HG03354 (cell line): ENCODE data around the gene RHOXF2.
"Not testable (repeated sequence)": the region's sequence is repeated elsewhere in the genome, so short reads cannot be mapped to it uniquely, and the experiment has no call there.

Experiments
- ATAC-seq: cut with Tn5 transposase; IDR thresholded peaks from one replicate; pipeline ENCODE4 v1.9.1; 2021; ENCODE audit warnings: mild to moderate bottlenecking; ENCODE audit not compliant: unreplicated experiment, poor library complexity, severe bottlenecking

The RHOXF2 gene, protein sequence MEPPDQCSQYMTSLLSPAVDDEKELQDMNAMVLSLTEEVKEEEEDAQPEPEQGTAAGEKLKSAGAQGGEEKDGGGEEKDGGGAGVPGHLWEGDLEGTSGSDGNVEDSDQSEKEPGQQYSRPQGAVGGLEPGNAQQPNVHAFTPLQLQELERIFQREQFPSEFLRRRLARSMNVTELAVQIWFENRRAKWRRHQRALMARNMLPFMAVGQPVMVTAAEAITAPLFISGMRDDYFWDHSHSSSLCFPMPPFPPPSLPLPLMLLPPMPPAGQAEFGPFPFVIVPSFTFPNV

DNA sequence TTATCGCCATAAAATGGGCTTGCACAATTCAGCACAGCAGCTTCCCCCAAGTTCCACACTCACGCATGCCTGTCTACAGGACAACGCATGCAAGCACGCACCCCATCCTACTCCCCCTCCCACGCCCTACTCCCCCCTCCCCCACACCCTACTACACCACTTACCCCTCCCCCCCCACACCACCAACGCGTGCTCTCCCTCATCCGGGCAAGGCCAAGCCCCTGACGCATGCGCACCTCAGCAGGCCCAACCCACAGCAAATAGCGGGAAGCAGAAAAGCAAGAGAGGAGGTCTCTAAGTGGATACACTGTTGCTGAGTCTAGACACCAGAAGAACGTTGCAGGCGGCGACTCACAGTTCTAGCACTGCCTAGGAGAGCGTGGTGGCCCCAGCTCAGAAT, at the start of gene RHOXF2:
TSS of gene RHOXF2 (plus strand) at position 301 of the 400 bp plus-strand sequence. CDS start 138 bp downstream, outside the sequence.
- ATAC-seq = not testable (repeated sequence)

DNA sequence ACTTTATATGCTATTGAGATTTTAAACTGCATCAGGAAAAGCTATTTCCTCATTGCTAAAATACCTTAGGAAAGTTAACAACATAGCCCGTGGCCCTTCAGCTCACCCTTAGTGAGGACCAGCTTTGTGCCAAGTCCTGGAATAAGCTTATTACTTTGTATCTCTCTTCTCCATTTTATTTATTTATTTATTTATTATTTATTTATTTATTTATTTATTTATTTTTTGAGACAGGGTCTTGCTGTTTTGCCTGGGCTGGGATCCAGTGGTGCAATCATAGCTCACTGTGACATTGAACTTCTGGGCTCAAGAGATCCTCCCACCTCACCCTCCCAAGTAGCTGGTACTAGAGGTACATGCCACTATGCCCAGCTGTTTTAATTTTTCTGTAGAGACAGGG, 49.0 kb upstream of the RHOXF2 start:
- no peak for ATAC-seq

DNA sequence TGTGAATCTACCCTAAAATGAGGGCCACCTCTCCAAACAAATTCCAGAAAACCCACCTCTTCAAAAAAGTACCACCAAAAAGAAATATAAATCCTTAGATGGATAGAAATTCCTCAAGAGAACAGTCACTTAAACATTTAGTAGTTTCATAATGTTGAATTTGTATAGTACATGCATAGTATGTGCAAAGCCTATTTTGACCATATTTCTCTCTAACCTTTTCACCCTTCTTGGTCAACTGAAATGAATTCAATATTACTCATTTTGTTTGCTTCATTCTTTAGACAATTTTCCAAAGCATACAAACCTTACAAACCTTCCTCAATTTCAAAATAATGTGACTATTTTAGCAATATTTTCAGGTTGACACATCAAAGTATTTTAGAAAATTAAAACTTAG, 46.8 kb upstream of the RHOXF2 start:
- no peak for ATAC-seq

DNA sequence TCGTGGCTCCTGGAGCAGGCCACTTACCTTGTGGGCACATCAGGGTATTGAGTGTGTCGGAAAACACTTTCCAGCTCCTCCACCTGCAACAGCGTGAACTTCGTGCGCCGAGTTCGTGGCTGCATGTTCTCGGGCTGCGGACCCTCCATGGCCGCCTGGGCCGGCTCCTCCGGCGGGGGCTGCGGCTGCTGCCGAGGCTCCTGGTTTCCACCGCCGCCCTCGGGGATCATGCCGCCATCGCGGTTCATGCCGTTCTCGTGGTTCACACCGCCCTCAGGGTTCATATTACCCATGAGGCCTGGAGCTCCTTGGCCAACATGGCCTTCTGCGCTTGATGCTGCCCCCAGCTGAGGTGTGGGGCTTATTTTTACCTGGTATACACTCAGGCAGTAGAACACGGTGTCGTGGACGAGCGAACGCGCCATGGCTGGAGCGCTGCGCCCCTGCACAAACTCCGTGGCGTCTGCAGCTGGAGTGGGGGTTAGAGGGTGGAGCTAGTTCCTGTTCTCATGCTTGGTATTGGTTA, 42.9 kb upstream of the RHOXF2 start, which contains the start of gene RHOXF1:
TSS of gene RHOXF1 (minus strand) at position 476 of the 526 bp plus-strand sequence. CDS start at position 425, 51 bp downstream.
- no peak for ATAC-seq

DNA sequence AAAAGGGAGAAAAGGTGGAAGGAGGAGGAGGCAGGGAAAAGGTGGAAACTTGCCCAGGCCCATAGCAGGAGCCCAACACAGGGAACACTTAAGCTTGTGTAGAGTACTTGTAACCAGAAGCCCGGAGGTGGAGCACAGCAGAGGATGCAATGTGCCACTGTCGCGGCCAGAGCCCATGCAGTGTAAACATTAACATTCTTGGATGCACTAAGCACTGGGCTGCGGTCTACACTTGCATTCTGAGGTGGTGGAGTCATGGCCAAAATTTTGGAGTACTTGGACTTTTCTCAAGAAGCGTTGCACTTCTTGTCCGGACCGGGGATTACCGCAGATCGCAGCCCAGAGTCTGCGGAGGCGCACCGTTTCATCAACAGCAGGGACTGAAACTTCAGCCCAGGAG, 38.2 kb upstream of the RHOXF2 start:
- no peak for ATAC-seq

DNA sequence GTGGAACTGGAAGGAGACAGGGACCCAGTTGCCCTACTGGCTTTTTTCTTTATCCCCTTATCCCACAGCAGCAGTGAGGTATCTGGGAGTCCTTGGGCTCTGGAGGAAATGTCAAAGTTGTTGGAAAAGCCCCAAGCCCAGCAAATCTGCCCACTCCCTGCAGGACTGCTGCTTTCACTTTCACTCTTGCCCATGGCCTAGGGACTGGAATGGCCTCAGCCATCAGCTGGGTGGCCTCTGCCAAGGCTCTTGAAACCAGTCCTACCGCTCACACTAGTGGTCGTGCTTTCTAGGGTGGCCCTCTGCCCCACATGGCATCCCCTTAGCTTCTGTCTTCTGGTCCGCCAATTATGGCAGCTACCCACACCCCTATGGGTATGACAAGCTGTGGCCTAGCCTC, 33.0 kb upstream of the RHOXF2 start:
- no peak for ATAC-seq

DNA sequence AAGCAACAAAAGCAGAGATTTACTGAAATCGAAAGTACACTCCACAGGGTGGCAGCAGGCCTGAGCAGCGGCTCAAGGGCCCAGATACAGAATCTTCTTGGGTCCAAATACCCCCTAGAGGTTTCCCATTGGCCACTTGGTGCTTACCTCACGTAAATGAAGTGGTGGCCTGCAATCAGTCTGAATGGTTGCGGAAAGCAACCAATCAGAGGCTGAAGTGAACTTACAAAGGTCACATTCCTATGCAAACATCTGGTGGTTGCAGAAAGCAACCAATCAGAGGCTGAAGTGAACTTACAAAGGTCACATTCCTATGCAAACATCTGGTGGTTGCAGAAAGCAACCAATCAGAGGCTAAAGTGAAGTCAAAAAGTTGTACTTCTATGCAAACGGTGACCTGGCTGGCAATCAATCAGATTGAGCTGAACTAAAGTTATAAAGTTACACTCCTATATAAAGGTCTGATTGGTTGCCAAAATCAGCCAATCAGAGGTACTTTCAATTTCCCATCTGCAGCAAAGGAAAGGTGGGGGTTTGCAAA, 30.0 kb upstream of the RHOXF2 start:
- not testable (repeated sequence) for ATAC-seq

DNA sequence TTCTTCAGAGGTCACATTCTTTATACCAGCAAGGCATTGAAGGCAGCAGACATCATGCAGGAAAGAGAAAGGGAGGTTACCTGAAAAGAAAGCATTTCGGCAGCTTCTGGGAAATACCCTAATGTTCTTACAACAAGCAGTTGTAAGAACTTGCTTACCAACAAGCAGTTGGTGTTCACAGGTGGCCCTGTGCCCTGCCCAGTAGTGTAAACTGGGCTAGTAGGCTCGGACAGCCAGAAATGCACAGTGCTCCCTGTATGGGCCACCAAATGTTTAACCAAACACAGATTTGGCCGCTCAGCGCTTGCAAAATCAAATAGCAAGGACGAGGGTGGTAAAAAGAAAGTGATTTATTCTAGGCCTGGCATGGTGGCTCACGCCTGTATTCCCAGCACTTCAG, 22.3 kb upstream of the RHOXF2 start:
- no peak for ATAC-seq

DNA sequence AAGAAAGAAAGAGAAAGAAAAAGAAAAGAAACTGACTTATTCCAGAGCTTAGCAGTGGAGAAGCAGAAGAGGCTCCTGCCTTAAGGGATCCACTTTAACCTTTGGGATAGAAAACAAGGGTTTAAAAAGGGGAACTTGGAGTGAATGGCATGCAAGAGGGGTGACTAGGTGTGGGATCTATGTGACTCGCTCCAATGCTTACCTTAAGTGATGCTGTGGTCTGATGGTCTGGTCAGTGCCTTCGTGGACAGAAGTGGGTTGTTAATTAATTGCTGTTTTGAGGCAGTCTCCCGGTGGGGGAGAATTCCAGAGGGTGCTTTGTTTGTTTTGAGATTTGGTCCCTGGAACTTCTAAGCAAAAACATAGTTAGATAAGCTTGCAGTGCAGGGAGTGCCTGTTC, 21.6 kb upstream of the RHOXF2 start:
- no peak for ATAC-seq

DNA sequence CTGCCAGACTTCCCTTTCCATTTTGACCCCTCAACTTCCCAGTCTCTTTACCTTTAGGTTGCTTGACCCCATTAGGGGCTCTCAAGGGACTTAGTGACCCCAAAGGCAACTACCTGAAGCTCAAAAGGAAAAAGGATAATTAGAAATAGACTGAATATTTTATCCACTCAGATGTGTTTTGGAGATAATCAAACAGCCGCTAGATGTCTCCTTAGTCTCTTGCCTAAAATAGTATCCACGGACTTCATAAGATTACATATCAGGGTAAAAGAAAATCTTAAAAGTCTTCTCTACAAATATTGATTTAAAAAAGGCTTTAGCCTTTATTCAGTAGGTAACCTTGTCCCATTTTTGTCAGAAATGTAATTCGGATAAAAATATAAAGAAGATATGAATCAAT, 21.0 kb upstream of the RHOXF2 start:
- no peak for ATAC-seq

DNA sequence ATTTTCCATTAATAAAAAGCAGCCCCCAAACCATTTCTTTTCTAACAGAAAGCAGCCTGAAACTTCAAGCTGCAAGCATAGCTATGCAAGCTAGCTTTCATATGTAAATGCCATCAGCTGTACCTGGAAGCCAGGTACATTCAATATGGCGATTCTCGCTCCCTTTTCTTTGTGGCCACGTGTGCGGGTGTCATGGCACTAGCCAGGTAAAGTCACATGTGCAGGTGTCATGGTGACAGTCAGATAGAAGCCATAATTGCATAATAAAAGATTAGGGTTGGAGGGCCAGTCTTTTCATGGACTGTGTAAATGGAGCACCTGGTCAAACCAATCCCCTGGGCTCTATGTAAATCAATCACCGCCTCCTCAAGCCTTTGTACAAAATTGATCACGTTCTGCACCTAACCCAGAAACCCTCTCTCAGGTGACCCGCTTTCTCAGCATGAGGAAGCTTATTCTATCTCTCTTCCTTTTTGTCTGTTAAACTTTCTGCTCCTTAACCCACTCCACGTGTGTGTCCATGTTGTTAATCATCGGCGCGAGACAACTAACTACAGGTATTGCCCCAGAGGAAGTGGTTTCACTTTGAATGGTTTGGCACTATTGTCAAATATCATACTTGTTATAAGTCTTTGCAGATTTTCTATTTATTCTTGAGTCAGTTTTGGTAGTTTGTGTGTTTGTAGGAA, 18.0 kb upstream of the RHOXF2 start:
- ATAC-seq = no peak

DNA sequence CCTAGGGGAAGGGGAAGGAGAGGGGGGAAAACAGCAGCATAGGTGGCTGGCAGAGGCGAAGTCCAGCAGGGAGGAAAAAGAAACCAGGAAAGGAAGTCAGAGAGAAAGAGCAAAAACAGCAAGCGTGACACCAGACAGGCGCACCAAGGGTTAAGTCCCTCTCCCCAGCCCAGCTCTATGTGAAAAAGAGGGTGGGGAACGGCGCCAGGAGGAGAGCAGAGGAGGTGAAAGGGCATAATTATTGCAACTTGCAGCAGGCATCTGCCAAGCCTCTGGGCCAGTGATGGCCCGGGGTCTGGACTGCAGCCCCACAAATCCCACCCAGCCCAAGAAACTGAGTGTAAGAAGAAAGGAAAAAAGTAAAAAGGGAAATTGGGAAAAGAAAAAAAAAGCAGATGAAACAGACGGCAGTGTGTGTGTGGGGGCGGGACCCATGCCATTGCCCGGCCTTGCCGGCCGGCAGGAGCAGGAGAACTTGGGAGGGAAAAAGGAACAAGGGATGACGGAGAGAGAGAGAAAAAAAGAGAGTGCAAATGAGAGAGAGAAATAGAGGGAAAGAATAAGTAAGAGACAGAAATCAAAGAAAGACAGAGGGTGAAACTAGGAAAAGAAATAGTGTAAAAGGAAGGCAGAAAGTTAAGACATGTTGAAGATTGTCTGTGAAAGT, 14.1 kb upstream of the RHOXF2 start:
- no peak for ATAC-seq

DNA sequence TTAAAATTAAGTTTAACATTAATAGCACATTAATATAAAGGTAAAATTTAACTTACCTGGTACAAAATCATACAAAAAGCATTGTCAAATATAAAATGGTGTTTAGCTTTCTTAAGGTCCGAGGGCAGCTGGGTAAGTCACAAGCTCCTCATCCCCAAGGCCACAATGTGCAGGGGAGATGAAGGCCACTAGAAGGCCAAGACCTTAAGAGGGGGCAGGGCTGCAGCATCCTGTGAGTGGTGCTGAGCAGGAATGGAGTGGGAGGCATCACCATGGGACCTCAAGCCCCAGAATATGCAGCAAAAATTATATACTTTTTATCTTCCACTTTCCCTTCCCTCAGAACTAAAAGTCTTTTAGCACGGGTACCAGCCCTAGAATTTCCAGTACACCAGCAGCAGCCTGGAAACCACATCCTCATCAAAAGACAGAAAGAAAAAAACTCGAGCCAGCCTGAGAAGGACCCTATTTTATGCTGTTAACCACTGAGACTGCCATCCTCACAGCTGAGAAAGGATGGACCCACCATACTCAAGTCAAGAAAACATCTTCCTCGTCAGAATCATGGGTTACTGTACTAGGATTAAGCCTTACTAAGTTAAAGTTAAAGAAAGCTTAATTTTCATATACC, 13.0 kb upstream of the RHOXF2 start:
- ATAC-seq = no peak

DNA sequence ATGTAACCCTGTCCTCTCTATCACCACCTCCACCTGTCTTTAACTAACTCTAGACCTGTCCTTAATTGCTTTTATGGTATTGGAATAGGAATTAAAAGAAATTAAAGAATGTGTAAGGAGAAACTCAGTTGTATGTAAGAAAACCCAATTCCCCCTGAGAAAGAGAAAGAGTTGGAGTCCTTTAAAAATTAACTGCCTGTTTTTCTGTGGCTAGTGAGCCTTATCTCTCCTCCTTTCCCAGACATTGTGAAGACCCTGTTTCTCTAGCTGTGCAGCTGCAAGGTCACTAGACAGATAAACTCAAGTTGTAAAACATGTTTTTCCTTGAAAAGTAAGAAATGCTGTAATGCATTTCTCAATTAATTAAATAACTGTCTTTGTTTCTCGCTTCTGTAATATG, 12.1 kb upstream of the RHOXF2 start:
- ATAC-seq = not testable (repeated sequence)

DNA sequence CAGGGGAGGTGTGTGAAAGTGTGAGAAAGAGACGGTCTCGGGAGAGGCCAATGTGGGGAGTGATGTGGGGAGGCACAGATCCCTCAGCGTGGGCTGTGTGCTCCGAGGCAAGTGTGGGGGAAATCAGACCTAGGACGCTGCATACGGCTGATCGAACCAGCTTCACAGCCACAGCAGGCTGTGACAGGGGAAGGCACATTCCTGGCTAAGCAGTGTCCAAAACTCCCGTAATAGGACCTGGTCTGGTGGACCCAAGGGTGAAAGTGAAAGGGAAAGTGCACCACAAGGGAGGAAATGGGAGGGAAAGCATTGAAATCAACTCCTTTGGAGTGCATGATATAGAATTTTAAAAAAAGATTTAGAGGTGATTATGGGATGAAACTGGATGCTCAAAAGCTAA, 10.9 kb upstream of the RHOXF2 start:
- no peak for ATAC-seq

DNA sequence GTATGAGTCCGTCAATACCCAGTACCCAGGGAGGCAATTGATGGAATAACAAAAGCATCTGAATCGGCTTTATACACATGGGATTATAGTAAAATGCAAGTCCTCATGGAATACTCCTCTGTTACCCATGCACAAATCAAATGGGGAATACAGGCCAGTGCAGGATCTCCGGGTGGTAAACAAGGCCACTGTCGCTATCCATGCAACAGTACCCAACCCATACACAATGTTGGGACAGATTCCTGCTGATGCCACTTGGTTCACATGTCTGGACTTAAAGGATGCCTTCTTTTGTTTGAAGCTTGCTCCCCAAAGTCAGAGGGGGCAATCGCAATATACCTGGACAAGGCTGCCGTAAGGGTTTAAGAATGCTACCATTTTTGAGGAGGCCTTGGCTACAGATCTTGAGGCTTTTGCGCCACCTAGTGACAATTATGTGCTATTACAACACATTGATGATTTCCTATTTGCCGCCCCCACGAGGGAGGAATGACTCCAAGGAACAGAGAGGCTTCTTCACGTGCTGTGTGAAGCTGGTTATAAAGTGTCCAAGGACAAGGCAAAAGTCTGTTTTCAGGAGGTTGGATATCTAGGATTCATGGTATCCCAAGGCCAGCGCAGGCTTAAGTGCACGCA, 8.2 kb upstream of the RHOXF2 start:
- ATAC-seq = peak; percentile 71

DNA sequence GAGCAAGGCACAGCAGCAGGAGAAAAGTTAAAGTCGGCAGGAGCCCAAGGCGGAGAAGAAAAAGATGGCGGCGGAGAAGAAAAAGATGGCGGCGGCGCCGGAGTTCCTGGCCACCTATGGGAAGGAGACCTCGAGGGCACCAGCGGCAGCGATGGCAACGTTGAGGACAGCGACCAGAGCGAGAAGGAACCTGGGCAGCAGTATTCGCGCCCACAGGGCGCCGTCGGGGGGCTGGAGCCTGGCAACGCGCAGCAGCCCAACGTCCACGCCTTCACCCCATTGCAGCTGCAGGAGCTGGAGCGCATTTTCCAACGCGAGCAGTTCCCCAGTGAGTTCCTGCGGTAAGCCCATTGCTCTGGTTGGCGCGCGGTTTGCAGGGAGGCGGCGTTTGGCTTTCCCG, 673 bp downstream of the RHOXF2 start:
- ATAC-seq = not testable (repeated sequence)

DNA sequence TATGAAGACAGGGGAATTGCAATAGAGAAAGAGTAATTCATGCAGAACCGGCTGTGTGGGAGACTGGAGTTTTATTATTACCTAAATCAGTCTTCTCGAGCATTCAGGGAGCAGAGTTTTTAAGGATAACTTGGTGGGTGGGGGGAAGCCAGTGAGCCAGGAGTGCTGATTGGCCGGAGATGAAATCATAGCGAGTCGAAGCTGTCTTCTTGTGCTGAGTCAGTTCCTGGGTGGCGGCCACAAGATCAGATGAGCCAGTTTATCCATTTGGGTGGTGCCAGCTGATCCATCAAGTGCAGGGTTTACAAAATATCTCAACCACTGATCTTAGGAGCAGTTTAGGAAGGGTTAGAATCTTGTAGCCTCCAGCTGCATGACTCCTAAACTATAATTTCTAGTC, 34.8 kb downstream of the RHOXF2 start:
- ATAC-seq = not testable (repeated sequence)

DNA sequence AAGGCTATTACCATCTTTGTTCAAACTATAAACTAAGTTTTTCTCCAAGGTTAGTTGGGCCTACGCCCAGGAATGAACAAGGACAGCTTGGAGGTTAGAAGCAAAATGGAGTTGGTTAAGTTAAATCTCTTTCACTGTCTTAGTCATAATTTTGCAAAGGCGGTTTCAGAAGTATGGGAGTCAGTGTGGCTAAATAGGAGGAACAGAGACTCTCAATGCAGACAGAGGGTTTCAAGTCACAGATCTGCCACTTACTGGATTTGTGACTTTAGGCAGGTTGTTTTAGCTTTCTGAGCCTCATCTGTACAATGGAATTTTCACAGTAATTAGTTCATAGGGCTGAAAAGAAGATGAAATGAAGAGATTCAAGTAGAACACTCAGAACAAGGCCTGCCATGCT, 35.3 kb downstream of the RHOXF2 start:
- ATAC-seq = peak; percentile 80
